C4-2B (cell line): Measurements from ENCODE around the gene AGBL1.

ENCODE experiments used
- CTCF ChIP-seq: fragments of 450-650 bp; conservative IDR thresholded peaks from 2 replicates; pipeline ENCODE4 v1.5.1; 2017; ENCODE audit warnings: mild to moderate bottlenecking
- ZFX ChIP-seq: fragments of 450-650 bp; IDR thresholded peaks from 2 replicates; pipeline ENCODE4 v1.6.1; 2017

DNA sequence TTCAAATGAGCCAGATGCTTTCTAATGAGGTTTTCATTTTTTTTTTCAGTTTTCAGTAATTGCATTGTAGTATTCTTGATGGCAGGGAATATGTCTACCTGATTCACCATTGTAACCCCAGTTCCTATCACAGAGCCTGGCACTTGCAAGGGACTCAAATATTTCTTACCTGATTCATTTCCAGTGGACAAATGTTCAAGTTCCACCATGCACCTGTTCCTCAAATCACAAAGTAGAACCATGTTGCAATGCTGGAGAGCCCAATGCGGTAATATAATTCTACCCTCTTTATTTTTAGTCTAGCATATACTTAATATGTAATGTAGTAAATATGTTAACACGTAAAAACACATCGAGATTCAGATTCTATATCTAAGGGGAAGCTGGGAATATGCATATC lies 722.6 kb downstream of the AGBL1 start:
- TF ChIP-seq CTCF (no peak), ZFX (no peak)
